ENCODE results near the gene LRP1. TPM values are rescaled to one million over a fixed set of nuclear protein-coding genes. Genes with fewer than 3 reads are reported as not detected.
A peak's percentile ranks its signal among the peaks of the same experiment; 100 is the strongest.

LRP1 gene
- total and polyA plus RNA-seq, 4 donors, result 87.5 to 375 (median 139) TPM

DNA sequence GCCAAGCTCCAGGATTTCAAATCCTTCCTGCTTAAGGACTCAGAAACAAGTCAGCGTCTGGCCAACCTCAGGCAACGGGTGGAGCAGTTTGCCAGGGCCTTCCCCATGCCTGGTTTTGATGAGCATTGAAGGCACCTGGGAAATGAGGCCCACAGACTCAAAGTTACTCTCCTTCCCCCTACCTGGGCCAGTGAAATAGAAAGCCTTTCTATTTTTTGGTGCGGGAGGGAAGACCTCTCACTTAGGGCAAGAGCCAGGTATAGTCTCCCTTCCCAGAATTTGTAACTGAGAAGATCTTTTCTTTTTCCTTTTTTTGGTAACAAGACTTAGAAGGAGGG lies 105.9 kb downstream of the LRP1 start:
- Histone ChIP-seq H3K27me3 (ENCODE audit: control insufficient read depth in 4 of 4, insufficient read depth in 4 of 4, low read length in 3 of 4) (no peaks in the 10 kb centered on the region), H3K4me1 (ENCODE audit: control insufficient read depth in 4 of 4, insufficient read depth in 4 of 4, low read length in 3 of 4) (peaks cover 19 to 61% (median 46%) of the 10 kb centered on the region in 4 donors), H3K36me3 (ENCODE audit: control insufficient read depth in 4 of 4, insufficient read depth in 3 of 4, low read depth in 1 of 4, low read length in 3 of 4) (peaks cover 12 to 20% (median 15%) of the 10 kb centered on the region in 4 donors), H3K9ac (ENCODE audit: low read depth in 1 of 2, low read length in 2 of 2) (no peak overlapping the region), H3K9me3 (ENCODE audit: control insufficient read depth in 4 of 4, low read length in 3 of 4) (no peaks in the 10 kb centered on the region), H3K4me3 (ENCODE audit: low read depth in 1 of 3, low read length in 3 of 3) (no peak overlapping the region), H3K27ac (ENCODE audit: low read depth in 1 of 2, low read length in 2 of 2) (peak overlapping the region; percentile 16 to 63)
- no peak for DNase-seq (ENCODE audit: low spot score)
- WGBS, result 82% methylated on average over 3 of the region's 3 CpGs
- no peak for TF ChIP-seq HNF4A (conservative IDR thresholded peaks at IDR 0.05)
- TF ChIP-seq RAD21 (IDR thresholded peaks at IDR 0.05), result no peak
- no peak for TF ChIP-seq FOXA1 (IDR thresholded peaks at IDR 0.05)
- no peak for TF ChIP-seq EGR1 (IDR thresholded peaks at IDR 0.05; ENCODE audit: low read depth in 2 of 2)
- TF ChIP-seq, protein P1, sequence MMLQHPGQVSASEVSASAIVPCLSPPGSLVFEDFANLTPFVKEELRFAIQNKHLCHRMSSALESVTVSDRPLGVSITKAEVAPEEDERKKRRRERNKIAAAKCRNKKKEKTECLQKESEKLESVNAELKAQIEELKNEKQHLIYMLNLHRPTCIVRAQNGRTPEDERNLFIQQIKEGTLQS (IDR thresholded peaks at IDR 0.05), result no peak
- TF ChIP-seq TAF1 (conservative IDR thresholded peaks at IDR 0.05), result no peak
- no peak for TF ChIP-seq SP1 (IDR thresholded peaks at IDR 0.05)
- TF ChIP-seq, protein P2, sequence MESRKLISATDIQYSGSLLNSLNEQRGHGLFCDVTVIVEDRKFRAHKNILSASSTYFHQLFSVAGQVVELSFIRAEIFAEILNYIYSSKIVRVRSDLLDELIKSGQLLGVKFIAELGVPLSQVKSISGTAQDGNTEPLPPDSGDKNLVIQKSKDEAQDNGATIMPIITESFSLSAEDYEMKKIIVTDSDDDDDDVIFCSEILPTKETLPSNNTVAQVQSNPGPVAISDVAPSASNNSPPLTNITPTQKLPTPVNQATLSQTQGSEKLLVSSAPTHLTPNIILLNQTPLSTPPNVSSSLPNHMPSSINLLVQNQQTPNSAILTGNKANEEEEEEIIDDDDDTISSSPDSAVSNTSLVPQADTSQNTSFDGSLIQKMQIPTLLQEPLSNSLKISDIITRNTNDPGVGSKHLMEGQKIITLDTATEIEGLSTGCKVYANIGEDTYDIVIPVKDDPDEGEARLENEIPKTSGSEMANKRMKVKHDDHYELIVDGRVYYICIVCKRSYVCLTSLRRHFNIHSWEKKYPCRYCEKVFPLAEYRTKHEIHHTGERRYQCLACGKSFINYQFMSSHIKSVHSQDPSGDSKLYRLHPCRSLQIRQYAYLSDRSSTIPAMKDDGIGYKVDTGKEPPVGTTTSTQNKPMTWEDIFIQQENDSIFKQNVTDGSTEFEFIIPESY (IDR thresholded peaks at IDR 0.05), result no peak
- TF ChIP-seq, protein P3, sequence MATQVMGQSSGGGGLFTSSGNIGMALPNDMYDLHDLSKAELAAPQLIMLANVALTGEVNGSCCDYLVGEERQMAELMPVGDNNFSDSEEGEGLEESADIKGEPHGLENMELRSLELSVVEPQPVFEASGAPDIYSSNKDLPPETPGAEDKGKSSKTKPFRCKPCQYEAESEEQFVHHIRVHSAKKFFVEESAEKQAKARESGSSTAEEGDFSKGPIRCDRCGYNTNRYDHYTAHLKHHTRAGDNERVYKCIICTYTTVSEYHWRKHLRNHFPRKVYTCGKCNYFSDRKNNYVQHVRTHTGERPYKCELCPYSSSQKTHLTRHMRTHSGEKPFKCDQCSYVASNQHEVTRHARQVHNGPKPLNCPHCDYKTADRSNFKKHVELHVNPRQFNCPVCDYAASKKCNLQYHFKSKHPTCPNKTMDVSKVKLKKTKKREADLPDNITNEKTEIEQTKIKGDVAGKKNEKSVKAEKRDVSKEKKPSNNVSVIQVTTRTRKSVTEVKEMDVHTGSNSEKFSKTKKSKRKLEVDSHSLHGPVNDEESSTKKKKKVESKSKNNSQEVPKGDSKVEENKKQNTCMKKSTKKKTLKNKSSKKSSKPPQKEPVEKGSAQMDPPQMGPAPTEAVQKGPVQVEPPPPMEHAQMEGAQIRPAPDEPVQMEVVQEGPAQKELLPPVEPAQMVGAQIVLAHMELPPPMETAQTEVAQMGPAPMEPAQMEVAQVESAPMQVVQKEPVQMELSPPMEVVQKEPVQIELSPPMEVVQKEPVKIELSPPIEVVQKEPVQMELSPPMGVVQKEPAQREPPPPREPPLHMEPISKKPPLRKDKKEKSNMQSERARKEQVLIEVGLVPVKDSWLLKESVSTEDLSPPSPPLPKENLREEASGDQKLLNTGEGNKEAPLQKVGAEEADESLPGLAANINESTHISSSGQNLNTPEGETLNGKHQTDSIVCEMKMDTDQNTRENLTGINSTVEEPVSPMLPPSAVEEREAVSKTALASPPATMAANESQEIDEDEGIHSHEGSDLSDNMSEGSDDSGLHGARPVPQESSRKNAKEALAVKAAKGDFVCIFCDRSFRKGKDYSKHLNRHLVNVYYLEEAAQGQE (IDR thresholded peaks at IDR 0.05), result no peak
- no peak for TF ChIP-seq YY1 (IDR thresholded peaks at IDR 0.05)
- no peak for TF ChIP-seq NR2F2 (IDR thresholded peaks at IDR 0.05)
- TF ChIP-seq JUND (IDR thresholded peaks at IDR 0.05), result no peak
- TF ChIP-seq RXRA (IDR thresholded peaks at IDR 0.05), result no peak
- TF ChIP-seq FOXA2 (IDR thresholded peaks at IDR 0.05), result no peak

DNA sequence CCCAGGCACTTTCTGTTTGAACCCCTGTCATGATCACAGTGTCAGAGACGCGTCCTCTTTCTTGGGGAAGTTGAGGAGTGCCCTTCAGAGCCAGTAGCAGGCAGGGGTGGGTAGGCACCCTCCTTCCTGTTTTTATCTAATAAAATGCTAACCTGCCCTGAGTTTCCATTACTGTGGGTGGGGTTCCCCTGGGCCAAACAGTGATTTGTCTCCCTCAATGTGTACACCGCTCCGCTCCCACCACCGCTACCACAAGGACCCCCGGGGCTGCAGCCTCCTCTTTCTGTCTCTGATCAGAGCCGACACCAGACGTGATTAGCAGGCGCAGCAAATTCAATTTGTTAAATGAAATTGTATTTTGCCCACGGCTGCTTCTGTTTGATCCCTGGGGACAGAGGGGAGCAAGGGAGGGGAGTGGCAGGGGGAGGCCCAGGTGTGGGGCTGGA lies 106.3 kb downstream of the LRP1 start:
- no peak for TF ChIP-seq GABPA (IDR thresholded peaks at IDR 0.05 in 1 of 2, conservative IDR thresholded peaks at IDR 0.05 in 1 of 2)
- TF ChIP-seq TAF1 (conservative IDR thresholded peaks at IDR 0.05), result no peak
- no peak for DNase-seq (ENCODE audit: low spot score)
- WGBS, result 81% methylated on average over 10 of the region's 10 CpGs
- H3K9me3 ChIP-seq (ENCODE audit: control insufficient read depth in 4 of 4, low read length in 3 of 4), result no peaks in the 10 kb centered on the region
- H3K4me3 ChIP-seq (ENCODE audit: low read depth in 1 of 3, low read length in 3 of 3), result no peak overlapping the region
- no peak overlapping the region for H3K9ac ChIP-seq (ENCODE audit: low read depth in 1 of 2, low read length in 2 of 2)
- H3K27me3 ChIP-seq (ENCODE audit: control insufficient read depth in 4 of 4, insufficient read depth in 4 of 4, low read length in 3 of 4), result no peaks in the 10 kb centered on the region
- H3K4me1 ChIP-seq (ENCODE audit: control insufficient read depth in 4 of 4, insufficient read depth in 4 of 4, low read length in 3 of 4), result peaks cover 19 to 60% (median 45%) of the 10 kb centered on the region in 4 donors
- peak overlapping the region; percentile 16 to 63 for H3K27ac ChIP-seq (ENCODE audit: low read depth in 1 of 2, low read length in 2 of 2)
- peaks cover 12 to 20% (median 15%) of the 10 kb centered on the region in 4 donors for H3K36me3 ChIP-seq (ENCODE audit: control insufficient read depth in 4 of 4, insufficient read depth in 3 of 4, low read depth in 1 of 4, low read length in 3 of 4)
